Stimulated activated CD8-positive, alpha-beta memory T cell treated with anti-CD3 and anti-CD28 coated beads, Interleukin-12 subunit alpha, Interleukin-12 subunit beta, amount 100 ng/mL, for 24 hours (primary cell): ENCODE measurements around the gene AFF3.
"Not testable (repeated sequence)": the region's sequence is repeated elsewhere in the genome, so short reads cannot be mapped to it uniquely, and the experiment has no call there.

Experiments used
- DNase-seq: peaks from one replicate; pipeline ENCODE4 v3.0.0-alpha.2; 2020; ENCODE audit errors: extremely low read depth

AFF3 gene, protein sequence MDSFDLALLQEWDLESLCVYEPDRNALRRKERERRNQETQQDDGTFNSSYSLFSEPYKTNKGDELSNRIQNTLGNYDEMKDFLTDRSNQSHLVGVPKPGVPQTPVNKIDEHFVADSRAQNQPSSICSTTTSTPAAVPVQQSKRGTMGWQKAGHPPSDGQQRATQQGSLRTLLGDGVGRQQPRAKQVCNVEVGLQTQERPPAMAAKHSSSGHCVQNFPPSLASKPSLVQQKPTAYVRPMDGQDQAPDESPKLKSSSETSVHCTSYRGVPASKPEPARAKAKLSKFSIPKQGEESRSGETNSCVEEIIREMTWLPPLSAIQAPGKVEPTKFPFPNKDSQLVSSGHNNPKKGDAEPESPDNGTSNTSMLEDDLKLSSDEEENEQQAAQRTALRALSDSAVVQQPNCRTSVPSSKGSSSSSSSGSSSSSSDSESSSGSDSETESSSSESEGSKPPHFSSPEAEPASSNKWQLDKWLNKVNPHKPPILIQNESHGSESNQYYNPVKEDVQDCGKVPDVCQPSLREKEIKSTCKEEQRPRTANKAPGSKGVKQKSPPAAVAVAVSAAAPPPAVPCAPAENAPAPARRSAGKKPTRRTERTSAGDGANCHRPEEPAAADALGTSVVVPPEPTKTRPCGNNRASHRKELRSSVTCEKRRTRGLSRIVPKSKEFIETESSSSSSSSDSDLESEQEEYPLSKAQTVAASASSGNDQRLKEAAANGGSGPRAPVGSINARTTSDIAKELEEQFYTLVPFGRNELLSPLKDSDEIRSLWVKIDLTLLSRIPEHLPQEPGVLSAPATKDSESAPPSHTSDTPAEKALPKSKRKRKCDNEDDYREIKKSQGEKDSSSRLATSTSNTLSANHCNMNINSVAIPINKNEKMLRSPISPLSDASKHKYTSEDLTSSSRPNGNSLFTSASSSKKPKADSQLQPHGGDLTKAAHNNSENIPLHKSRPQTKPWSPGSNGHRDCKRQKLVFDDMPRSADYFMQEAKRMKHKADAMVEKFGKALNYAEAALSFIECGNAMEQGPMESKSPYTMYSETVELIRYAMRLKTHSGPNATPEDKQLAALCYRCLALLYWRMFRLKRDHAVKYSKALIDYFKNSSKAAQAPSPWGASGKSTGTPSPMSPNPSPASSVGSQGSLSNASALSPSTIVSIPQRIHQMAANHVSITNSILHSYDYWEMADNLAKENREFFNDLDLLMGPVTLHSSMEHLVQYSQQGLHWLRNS (N-terminal part only)

GRCh38 chr2:100142393-100142792 lies at the start of gene AFF3:
TSS of gene AFF3 (minus strand) at chr2:100142590. CDS start at chr2:100104454, 38,136 bp downstream.
- DNase-seq, result no peak

GRCh38 chr2:100189387-100189786 lies 47.0 kb upstream of the AFF3 start:
- DNase-seq, result no peak

DNA sequence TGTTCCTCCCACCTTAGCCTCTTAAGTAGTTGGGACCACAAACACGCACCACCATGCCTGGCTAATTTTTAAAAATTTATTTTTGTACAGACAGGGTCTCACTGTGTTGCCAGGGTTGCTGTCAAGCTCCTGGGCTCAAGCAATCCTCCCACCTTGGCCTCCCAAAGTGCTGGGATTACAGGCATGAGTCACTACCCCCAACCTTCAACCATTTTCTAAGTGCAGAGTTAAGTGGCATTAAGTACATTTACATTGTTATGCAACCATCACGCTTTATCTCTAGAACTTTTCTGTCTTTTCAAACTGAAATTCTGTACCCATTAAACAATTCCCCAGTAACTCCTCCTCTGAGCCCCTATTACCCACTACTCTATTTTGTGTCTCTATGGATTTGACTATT lies 45.9 kb upstream of the AFF3 start:
- DNase-seq, result no peak

- no peak for DNase-seq
Measured at GRCh38 chr2:100186126-100186525, 43.7 kb upstream of the AFF3 start.

- no peak for DNase-seq
Measured at GRCh38 chr2:100185516-100185915, 43.1 kb upstream of the AFF3 start.

- no peak for DNase-seq
Measured at GRCh38 chr2:100185105-100185504, 42.7 kb upstream of the AFF3 start.

- no peak for DNase-seq
Measured at GRCh38 chr2:100184055-100184737, 41.8 kb upstream of the AFF3 start.

DNA sequence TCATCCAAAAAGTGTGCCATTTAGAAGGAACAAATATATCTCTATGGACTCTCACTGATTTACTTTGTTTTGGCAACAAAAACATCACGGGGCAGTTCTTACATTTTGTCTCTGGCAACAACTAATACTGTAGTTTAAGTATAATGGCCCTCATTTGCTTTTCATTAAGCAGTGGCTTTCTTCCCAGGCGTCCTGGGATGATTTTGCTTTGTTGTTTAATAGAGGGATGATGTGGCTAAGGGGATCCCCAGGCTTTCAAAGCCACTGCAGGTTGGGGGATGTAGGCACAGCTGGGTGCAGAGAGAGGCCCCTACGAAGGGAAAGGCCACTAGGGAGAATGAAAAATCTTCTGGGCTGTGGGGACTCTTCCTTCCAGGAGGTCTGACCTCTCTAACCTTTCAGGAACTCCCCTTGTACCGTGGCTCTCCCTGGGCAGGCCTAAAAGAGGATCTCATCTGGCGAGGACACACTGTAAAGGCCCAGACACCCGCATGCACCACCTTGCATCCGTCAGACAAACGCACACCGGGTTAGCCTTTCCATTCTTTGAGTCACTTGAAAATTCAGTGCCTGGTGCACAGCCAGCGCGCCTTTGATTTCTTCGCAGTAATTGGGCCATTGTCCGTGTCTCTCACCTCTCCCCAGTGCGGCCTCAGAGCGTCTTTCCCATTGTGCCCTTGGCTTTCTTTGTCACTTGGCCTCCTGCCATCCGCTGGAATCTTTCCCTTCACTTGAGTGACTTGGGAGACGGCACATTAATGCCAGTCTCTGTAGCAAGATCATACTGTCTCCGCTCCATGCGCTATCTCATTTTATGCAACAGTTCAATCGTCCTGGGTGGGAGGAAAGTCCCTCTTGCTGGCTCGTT lies 40.3 kb upstream of the AFF3 start:
- no peak for DNase-seq

DNA sequence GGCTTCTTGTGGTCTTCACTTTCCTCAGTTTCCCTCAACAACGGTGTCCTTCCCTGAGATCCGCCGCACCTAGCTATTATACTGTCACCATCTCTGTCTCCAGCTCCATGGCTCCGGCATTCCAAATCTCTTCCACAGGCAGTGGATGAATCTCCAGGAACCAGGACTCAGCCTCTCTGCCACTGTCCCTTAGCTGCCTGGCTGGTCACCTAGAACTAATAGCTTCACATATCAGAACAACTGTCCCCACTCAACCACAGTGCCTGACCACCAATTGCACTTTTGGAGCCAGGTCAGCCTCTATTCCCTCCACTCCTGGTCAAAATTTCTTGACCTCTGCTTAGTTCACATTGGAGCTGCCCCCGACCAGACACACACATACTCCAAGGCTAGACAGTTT lies 38.1 kb upstream of the AFF3 start:
- DNase-seq, result no peak

- DNase-seq, result no peak
Measured at GRCh38 chr2:100179806-100180205, 37.4 kb upstream of the AFF3 start.

DNA sequence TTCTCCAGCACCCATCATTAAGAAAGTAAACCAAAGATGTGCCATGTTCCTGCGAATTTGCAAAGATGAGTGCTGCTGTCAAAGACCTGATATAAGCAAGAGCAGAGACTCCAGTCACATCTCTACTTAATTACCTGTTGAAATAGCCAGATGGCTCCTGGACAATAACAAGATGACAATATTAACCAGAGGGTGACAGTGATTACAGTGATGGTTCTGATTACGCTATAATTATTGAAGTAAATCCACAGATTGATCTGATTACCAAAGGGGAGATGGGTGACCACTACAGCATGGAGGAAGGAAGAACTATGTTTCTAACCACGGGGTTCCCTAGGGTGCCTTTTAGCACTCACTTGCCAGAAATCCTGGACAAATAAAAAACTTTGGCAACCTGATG lies 36.5 kb upstream of the AFF3 start:
- no peak for DNase-seq

DNA sequence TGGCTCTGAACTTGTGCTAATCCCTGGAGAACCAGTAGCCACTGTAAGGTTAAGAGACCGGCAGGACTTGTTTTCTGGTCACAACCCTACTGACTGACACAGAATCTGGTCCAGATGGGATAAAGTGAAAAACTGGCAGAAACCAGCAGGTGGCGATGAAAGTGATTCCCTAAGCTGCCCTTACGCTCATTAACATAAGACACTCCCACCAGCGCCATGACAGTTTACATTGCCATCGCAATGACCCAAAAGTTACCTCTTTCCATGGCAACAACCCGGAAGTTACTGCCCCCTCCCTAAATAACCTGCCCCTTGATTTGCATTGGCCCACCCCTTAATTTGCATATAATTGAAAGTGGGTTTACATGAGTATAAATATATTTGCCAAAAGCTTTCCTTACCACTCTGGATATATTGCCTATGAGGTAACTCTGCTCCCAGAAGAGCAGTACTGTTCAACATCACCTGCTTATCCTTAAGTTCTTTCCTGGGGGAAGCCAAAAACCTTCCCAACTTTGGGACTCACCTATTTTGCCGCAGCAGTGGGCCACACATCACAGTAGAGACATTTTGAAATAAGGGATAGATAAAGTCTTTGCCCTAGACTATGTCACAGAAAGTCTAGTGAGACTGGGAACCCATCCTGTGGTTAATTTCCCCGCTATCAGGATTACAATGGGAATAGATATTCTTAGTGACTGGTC lies 35.8 kb upstream of the AFF3 start:
- DNase-seq, result no peak

DNA sequence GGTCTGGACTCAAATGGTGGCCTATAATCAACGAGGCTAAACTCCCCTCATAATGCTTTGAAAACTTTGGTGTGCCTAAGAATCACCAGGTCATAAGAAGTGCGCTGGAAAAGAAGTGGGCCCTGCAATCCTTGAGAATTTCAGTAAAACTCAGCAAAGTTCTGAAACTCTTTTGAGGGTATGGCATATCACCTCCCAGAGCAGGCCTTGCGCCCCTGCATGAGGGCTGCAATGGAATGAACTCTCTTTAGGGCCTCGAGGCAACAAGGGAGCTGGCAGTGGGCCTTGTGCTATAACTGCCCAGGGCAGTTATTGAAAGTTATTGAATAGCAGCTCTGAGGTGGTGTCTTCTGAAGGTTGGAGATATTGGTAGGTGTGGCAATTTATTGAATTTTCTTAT lies 34.5 kb upstream of the AFF3 start:
- no peak for DNase-seq

DNA sequence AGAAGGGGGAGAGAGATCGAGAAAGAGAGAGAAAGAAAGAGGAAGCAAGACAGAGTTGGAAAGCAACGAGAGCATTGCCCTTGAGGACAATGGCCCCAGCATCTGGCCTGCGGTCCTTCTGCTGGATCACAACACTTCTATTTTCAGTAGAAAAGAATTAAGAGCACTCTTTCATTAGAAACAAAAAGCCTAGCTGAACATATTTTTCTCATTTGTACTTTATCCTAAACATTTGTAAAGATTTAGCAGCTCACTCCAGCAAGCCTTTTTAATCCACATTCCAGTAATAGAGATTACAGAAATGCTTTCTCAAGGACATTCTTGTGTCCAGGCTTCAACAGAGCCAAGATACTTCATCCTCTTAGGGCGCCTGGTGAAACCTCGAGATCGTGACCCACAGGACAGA lies 31.6 kb upstream of the AFF3 start:
- no peak for DNase-seq

GRCh38 chr2:100166701-100167100 lies 24.3 kb upstream of the AFF3 start:
- DNase-seq, result no peak

- no peak for DNase-seq
Measured at GRCh38 chr2:100163605-100164004, 21.2 kb upstream of the AFF3 start.

GRCh38 chr2:100161945-100162620 lies 19.7 kb upstream of the AFF3 start:
- no peak for DNase-seq

DNA sequence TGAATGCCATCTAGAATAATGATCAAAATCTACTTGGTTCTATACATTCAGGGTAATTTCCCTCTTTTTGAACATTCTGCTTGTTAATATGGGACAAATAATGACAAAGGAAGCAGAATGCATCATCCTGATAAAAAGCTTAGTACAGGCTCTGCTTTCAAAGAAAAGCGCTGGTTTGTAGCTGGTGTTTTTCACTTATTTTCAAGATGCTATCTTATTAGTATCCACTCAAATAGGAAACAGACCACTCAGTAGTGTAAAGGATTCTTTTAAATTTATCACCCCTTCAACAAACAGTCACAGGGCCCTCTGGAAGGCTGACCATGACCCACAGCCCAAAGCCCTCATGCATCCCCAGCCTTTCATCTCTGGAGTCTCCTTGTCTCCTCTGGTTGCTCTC lies 18.0 kb upstream of the AFF3 start:
- no peak for DNase-seq

DNA sequence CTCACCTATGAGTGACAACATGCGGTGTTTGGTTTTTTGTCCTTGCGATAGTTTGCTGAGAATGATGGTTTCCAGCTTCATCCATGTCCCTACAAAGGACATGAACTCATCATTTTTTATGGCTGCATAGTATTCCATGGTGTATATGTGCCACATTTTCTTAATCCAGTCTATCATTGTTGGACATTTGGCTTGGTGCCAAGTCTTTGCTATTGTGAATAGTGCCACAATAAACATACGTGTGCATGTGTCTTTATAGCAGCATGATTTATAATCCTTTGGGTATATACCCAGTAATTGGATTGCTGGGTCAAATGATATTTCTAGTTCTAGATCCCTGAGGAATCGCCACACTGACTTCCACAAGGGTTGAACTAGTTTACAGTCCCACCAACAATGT lies 9.4 kb upstream of the AFF3 start:
- not testable (repeated sequence) for DNase-seq
